Measurements from ENCODE around the gene FAM76A.
"Not testable (repeated sequence)": the region's sequence is repeated elsewhere in the genome, so short reads cannot be mapped to it uniquely, and the experiment has no call there.

Gene FAM76A

DNA sequence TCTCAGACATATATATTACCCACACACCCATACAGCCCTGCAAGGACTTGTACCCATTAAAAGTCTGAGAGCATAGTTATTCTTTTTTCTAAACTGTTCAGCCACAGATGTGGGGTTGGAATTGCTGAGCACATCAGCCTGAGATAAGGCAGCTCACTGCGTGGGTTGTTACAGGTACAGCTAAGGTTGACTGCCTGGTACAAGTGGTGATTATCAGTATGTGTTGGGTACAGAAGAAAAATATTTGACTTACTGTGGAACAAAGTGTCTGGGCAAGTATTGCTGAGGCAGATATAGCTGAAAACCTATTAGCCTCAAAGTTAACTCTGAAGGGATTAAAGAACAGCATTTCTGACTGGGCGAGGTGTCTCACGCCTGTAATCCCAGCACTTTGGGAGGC, 52.3 kb downstream of the FAM76A start:
- no peak for DNase-seq (ENCODE audit: low read depth)

DNA sequence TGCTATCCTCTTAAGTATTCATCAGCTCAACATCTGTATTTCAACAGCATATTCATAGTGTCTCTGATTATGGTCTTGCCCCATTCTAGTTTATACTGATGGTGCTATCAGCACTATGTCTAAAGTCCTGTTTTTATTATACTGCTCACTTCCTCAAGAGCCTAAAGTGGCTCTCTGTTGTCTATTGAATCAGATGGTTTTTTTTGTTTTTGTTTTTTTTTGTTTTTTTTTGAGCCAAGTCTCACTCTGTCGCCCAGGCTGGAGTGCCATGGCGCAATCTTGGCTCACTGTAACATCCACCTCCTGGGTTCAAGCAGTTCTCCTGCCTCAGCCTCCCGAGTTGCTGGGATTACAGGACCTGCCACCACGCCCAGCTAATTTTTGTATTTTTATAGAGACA, 53.4 kb downstream of the FAM76A start:
- DNase-seq (ENCODE audit: low read depth): no peak

GRCh38 chr1:27782950-27783349, 57.2 kb downstream of the FAM76A start:
- DNase-seq (ENCODE audit: low read depth): no peak

DNA sequence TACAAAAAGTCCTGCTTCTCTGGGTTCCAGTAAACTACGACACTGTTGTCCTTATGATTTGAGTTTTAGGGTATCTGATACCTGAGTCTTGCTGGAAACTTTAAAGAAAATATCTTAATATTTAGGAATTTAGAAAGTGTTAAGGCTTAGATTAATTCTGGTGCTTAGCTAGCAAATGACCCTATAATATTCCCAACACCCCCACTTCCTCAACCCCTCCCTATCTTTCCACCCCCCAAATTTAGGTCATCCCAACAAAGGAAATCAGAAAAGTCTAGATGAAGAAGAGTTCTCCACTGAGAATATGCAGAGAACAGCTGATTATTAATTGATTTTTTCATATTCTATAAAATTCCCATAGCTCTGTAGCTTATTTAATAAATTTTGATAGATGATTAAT, 58.9 kb downstream of the FAM76A start:
- DNase-seq (ENCODE audit: low read depth): no peak

DNA sequence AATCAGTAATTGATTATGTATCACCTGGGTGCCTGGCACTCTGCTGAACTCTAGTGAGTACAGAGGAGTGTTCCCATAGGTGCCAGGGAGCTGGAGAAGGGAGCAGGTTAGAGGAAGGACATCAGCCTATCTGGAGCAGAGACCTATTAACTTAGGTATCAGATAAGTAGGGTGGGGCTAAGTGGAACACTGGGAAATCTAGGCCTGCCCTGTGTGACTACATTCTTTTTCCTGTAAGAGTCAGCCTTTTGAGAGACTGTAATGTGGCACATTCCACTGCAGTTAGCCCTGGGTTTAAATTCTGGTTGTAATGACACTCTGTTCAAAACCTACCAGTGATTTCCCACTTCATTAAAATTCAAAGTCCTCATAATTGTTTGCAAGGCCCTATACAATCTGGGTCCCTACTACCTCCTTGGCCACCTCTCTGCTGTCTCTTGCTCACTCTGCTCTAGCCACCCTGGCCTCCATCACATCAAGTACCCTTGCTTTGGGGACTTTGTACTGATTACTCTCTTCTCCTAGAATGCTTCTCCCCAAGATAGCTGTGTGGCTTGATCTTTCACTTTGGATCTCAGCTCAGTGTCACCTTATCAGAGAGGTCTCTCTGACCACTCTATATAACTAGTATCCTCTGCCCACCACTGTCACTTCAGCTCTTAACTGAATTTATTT, 60.2 kb downstream of the FAM76A start:
- DNase-seq (ENCODE audit: low read depth): peak; percentile 65

- DNase-seq (ENCODE audit: low read depth): peak; percentile 24
Measured at GRCh38 chr1:27787895-27788294, 62.1 kb downstream of the FAM76A start.

- DNase-seq (ENCODE audit: low read depth): peak; percentile 48
Measured at GRCh38 chr1:27789540-27790041, 63.8 kb downstream of the FAM76A start.

DNA sequence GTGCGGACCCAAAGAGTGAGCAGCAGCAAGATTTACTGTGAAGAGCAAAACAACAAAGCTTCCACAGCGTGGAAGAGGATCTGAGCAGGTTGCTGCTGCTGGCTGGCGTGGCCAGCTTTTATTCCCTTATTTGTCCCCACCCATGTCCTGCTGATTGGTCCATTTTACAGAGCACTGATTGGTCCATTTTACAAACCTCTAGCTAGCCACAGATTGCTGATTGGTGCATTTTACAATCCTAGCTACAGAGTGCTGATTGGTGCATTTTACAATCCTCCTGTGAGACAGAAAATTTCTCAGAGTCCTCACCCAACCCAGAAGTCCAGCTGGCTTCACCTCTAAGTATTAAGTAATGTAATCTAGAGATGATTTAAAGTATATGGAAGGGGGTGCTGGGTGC, 64.5 kb downstream of the FAM76A start:
- not testable (repeated sequence) for DNase-seq (ENCODE audit: low read depth)

- DNase-seq (ENCODE audit: low read depth): peak; percentile 7
Measured at GRCh38 chr1:27795601-27796000, 69.8 kb downstream of the FAM76A start.

DNA sequence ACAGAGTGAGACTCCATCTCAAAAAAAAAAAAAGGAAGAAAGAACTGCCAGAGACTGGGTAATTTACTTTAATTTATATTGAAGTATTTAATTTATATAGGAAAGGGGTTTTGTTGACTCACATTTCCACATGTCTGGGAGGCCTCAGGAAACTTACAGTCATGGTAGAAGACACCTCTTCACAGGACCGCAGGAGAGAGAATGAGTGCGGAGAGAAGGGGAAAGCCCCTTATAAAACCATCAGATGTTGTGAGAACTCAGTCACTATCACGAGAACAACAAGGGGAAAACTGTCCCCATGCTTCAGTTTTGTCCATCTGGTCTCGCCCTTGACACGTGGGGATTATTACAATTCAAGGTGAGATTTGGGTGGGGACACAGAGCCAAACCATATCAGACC, 79.0 kb downstream of the FAM76A start:
- no peak for DNase-seq (ENCODE audit: low read depth)

GRCh38 chr1:27806758-27807157, 81.0 kb downstream of the FAM76A start:
- DNase-seq (ENCODE audit: low read depth): no peak

- DNase-seq (ENCODE audit: low read depth): no peak
Measured at GRCh38 chr1:27807385-27807784, 81.6 kb downstream of the FAM76A start.

GRCh38 chr1:27808131-27808530, 82.4 kb downstream of the FAM76A start:
- DNase-seq (ENCODE audit: low read depth): not testable (repeated sequence)

GRCh38 chr1:27809883-27810282, 84.1 kb downstream of the FAM76A start:
- DNase-seq (ENCODE audit: low read depth): no peak

DNA sequence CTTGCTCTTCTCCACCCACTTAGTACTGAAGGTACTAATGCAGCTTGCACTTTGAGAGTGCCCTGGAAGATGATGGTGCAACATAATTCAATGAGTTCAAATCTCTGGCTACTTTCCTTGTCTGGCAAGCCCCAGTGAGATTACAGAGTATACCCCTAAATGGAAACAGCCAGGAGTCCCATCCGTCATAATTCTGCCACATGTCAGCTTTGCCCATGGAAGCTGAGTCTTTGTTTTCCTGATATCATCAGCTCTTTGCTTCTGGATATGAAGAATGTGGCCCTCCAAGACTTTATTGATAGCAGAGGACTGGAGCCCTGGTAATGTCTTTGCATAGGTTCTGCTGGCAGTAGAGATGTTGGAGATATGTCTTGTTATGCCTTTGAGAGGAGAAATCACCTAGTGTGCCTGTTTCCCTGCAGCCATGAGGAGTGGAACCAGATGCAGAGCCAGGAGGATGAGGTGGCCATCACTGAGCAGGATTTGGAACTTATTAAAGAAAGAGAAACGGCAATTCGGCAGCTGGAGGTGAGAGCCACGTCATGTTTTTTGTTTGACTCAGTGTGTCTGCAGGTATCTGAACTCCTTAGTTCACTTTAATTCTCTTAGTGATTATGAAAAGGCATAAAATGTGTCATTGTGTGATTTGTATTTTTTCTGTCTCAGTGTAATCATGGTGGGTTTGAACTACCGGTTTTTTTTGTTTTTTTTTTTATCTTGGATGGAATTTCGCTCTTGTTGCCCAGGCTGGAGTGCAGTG, 86.2 kb downstream of the FAM76A start:
- DNase-seq (ENCODE audit: low read depth): no peak
